WTC11 (cell line): ENCODE data around the gene MED9. TPM values are rescaled to one million over a fixed set of nuclear protein-coding genes. Genes with fewer than 3 reads are reported as not detected.

ENCODE experiments used
- ATAC-seq: fragments of 200-7000 bp; cut with Tn5 transposase; 2 replicates; pipeline ENCODE4 v1.10.0; 2021; ENCODE audit warnings: mild to moderate bottlenecking, moderate library complexity
- CTCF ChIA-PET: fragments of 300-600 bp; sonication (Branson Sonifier 250); formaldehyde crosslinking; loops from one replicate; lab custom pipeline; 2021; ENCODE audit warnings: antibody characterized with exemption; lab: Charles Lee
- POLR2A ChIA-PET: fragments of 350-600 bp; sonication (Branson Sonifier 250); formaldehyde crosslinking; loops from one replicate; lab custom pipeline; 2021; ENCODE audit warnings: antibody characterized with exemption; lab: Charles Lee
- DNase-seq: peaks from one replicate; pipeline ENCODE4 v3.0.0; 2021; ENCODE audit warnings: low spot score
- H3K27ac Mint-ChIP-seq: 2 replicates; pipeline ENCODE4 v1.8.0; 2021; ENCODE audit warnings: mixed read lengths
- H3K27me3 Mint-ChIP-seq: 2 replicates; pipeline ENCODE4 v1.8.0; 2021; ENCODE audit warnings: low read depth, mild to moderate bottlenecking, moderate library complexity, mixed read lengths
- H3K36me3 Mint-ChIP-seq: 2 replicates; pipeline ENCODE4 v1.8.0; 2021; ENCODE audit warnings: mixed read lengths
- H3K4me1 Mint-ChIP-seq: 2 replicates; pipeline ENCODE4 v1.8.0; 2022; ENCODE audit warnings: mixed read lengths
- H3K4me3 Mint-ChIP-seq: 2 replicates; pipeline ENCODE4 v1.8.0; 2021; ENCODE audit warnings: mild to moderate bottlenecking, moderate library complexity, mixed read lengths
- H3K9me3 Mint-ChIP-seq: 2 replicates; pipeline ENCODE4 v1.8.0; 2021; ENCODE audit warnings: mixed read lengths
- AR ChIP-seq: fragments of 250-450 bp; sonication (Bioruptor Pico); IDR thresholded peaks from 2 replicates; pipeline ENCODE4 v1.9.0; 2021; ENCODE audit warnings: mild to moderate bottlenecking
- ERG ChIP-seq: fragments of 250-450 bp; sonication (Bioruptor Pico); IDR thresholded peaks from 2 replicates; pipeline ENCODE4 v1.8.0; 2021; ENCODE audit warnings: mild to moderate bottlenecking
- KAT7 ChIP-seq: sonication (generic); formaldehyde crosslinking; IDR thresholded peaks from 2 replicates; pipeline ENCODE4 v1.8.1; 2023; ENCODE audit warnings: missing genetic modification reagents, mild to moderate bottlenecking, borderline replicate concordance
- MAX ChIP-seq: sonication (generic); formaldehyde crosslinking; IDR thresholded peaks from 2 replicates; pipeline ENCODE4 v1.8.0; 2022; ENCODE audit warnings: mild to moderate bottlenecking, missing genetic modification reagents
- TEAD4 ChIP-seq: sonication (generic); formaldehyde crosslinking; IDR thresholded peaks from 2 replicates; pipeline ENCODE4 v1.8.0; 2022; ENCODE audit warnings: mild to moderate bottlenecking, missing genetic modification reagents
- TP53 ChIP-seq: sonication (generic); formaldehyde crosslinking; IDR thresholded peaks from 2 replicates; pipeline ENCODE4 v1.8.1; 2023; ENCODE audit warnings: mild to moderate bottlenecking, missing genetic modification reagents
- USF2 ChIP-seq: sonication (generic); formaldehyde crosslinking; IDR thresholded peaks from 2 replicates; pipeline ENCODE4 v1.8.1; 2023; ENCODE audit warnings: mild to moderate bottlenecking, missing genetic modification reagents, moderate library complexity
- ZNF219 ChIP-seq: sonication (generic); formaldehyde crosslinking; IDR thresholded peaks from 2 replicates; pipeline ENCODE4 v1.8.0; 2023; ENCODE audit warnings: missing genetic modification reagents, mild to moderate bottlenecking, borderline replicate concordance
- ZNF416 ChIP-seq: fragments of 250-450 bp; sonication (Bioruptor Pico); IDR thresholded peaks from 2 replicates; pipeline ENCODE4 v1.9.0; 2021; ENCODE audit warnings: mild to moderate bottlenecking, inconsistent platforms
- ZNF671 ChIP-seq: fragments of 250-450 bp; sonication (Bioruptor Pico); IDR thresholded peaks from 2 replicates; pipeline ENCODE4 v1.8.0; 2021; ENCODE audit warnings: mild to moderate bottlenecking
- total RNA-seq: library from RNA; stranded (reverse); gene quantifications from 3 replicates; pipeline ENCODE4 v1.2.3, GENCODE V29; 2021

MED9 gene
- total RNA-seq, 1 experiment from 2014 or later: 21.1 TPM

GRCh38 chr17:17512866-17513265 lies 36.1 kb downstream of the MED9 start:
- Mint-ChIP-seq H3K27me3 (no peaks in the 10 kb centered on the region), H3K9me3 (no peaks in the 10 kb centered on the region), H3K27ac (no peak overlapping the region), H3K4me3 (no peak overlapping the region), H3K36me3 (no peaks in the 10 kb centered on the region), H3K4me1 (peaks cover 25% of the 10 kb centered on the region)
- ATAC-seq (no peak), DNase-seq (no peak)
- ChIA-PET POLR2A (no interaction called here), CTCF (interaction anchor here (3.3 to 4.6 kb wide), 2 partner anchors 12 to 16 kb away, joined by 19 to 42 read pairs; partner anchors contain the start of gene RASD1)
- TF ChIP-seq ZNF219: no peak

GRCh38 chr17:17513626-17514025 lies 36.8 kb downstream of the MED9 start:
- CTCF ChIA-PET: interaction anchor here (3.6 kb wide), 1 partner anchor 17 kb away, joined by 46 read pairs; the partner anchor contains the start of gene RASD1
- POLR2A ChIA-PET: interaction anchor here (0.9 kb wide), 1 partner anchor 17 kb away, joined by 5 read pairs; the partner anchor contains the start of gene RASD1
- H3K9me3 Mint-ChIP-seq: no peaks in the 10 kb centered on the region
- ATAC-seq: no peak
- no peak overlapping the region for H3K4me3 Mint-ChIP-seq
- TF ChIP-seq ZNF671 (CRISPR knock-in tag): no peak
- TF ChIP-seq KAT7: no peak
- TF ChIP-seq TP53 (CRISPR knock-in tag): no peak
- TF ChIP-seq ERG (CRISPR knock-in tag): no peak
- TF ChIP-seq, all 79 proteins: peak for 0
- Mint-ChIP-seq H3K4me1 (peaks cover 25% of the 10 kb centered on the region), H3K36me3 (no peaks in the 10 kb centered on the region), H3K27ac (no peak overlapping the region), H3K27me3 (no peaks in the 10 kb centered on the region)
- no peak for DNase-seq

- no peak for DNase-seq
- H3K4me3 Mint-ChIP-seq: no peak overlapping the region
Measured at GRCh38 chr17:17514361-17514992, 37.7 kb downstream of the MED9 start.

More at GRCh38 chr17:17514361-17514992, 37.7 kb downstream of the MED9 start:
- no peak for TF ChIP-seq USF2 (CRISPR knock-in tag)
- no peak for TF ChIP-seq TEAD4
- no peak for TF ChIP-seq ZNF416 (CRISPR knock-in tag)
- no peak for TF ChIP-seq AR (CRISPR knock-in tag)
- TF ChIP-seq MAX (CRISPR knock-in tag): no peak
- no peaks in the 10 kb centered on the region for H3K36me3 Mint-ChIP-seq
- POLR2A ChIA-PET: interaction anchor here (0.8 to 1.4 kb wide), 4 partner anchors 13 to 18 kb away, joined by 3 to 5 read pairs (median 3); partner anchors contain the start of gene RASD1
- H3K4me1 Mint-ChIP-seq: peaks cover 25% of the 10 kb centered on the region
- CTCF ChIA-PET: interaction anchor here (1.0 to 3.6 kb wide), 6 partner anchors 9 to 160 kb away, joined by 4 to 46 read pairs (median 6); partner anchors contain the start of gene RASD1
- peak overlapping the region; percentile 79 for H3K27ac Mint-ChIP-seq
- H3K27me3 Mint-ChIP-seq: no peaks in the 10 kb centered on the region
- H3K9me3 Mint-ChIP-seq: no peaks in the 10 kb centered on the region
- peak; percentile 70 for ATAC-seq
